ENCODE results near the gene VWA5A.
A peak's percentile ranks its signal among the peaks of the same experiment; 100 is the strongest.

The VWA5A gene

DNA sequence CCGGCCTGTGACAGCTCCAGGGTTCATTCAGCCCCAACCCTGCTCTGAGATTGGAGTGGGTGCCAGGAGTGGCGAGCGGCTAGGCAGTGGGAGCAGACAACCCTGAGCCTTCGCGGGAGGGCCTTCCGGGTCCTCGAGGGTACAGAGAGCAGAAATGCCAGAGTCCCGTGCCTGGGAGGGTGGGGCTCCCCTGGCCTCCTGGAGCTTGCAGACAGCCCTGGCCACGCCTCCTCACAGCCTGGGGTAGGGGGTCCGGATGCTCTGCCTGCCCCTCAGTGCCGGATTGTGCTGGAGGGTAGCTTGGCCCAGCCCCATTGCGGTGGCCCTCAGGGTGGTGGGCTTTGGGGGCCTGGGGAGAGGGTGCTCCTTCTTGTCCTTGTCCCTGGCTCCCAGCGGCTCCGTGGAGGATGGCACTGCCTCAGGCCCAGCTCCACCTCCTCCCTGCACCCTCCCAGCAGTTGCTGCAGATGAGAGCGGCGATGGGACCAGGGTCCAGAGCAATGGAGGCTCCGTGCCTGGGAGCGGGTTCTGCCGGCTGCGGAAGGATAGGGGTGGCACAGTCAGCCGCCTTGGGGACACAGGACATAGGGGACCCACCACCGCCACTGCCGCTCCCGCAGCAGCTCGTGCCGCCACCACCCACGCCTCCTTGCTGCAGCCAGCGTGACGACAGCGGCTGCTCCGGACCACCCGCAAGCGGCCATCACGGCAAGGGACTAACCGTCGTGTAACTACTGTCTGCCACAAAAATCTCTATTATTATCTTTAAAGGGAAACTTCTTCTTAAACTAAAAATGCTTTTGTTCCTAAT lies 39.2 kb upstream of the VWA5A start:
- Histone ChIP-seq H3K36me3 (replicated peaks; ENCODE audit: low read depth, low read length) (no peaks in the 10 kb centered on the region), H3K27ac (ENCODE audit: low read length) (no peak overlapping the region), H3K4me3 (ENCODE audit: low read length) (peak overlapping the region; percentile 36; the same call in 1 of the 2 replicates), H4K20me1 (ENCODE audit: insufficient read depth, low read length) (no peaks in the 10 kb centered on the region), H3K4me1 (ENCODE audit: low read length) (peaks cover 9% of the 10 kb centered on the region), H3K27me3 (ENCODE audit: low read depth, low read length) (no peaks in the 10 kb centered on the region), H2AFZ (ENCODE audit: low read depth, low read length) (no peak overlapping the region), H3K79me2 (ENCODE audit: low read length) (no peaks in the 10 kb centered on the region), H3K9me3 (ENCODE audit: insufficient read depth, low read length) (no peaks in the 10 kb centered on the region), H3K4me2 (ENCODE audit: low read length) (peak overlapping the region; percentile 27), H3K9ac (ENCODE audit: low read length) (no peak overlapping the region)
- TF ChIP-seq, protein P1, sequence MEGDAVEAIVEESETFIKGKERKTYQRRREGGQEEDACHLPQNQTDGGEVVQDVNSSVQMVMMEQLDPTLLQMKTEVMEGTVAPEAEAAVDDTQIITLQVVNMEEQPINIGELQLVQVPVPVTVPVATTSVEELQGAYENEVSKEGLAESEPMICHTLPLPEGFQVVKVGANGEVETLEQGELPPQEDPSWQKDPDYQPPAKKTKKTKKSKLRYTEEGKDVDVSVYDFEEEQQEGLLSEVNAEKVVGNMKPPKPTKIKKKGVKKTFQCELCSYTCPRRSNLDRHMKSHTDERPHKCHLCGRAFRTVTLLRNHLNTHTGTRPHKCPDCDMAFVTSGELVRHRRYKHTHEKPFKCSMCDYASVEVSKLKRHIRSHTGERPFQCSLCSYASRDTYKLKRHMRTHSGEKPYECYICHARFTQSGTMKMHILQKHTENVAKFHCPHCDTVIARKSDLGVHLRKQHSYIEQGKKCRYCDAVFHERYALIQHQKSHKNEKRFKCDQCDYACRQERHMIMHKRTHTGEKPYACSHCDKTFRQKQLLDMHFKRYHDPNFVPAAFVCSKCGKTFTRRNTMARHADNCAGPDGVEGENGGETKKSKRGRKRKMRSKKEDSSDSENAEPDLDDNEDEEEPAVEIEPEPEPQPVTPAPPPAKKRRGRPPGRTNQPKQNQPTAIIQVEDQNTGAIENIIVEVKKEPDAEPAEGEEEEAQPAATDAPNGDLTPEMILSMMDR (IDR thresholded peaks at IDR 0.05; ENCODE audit: low read depth, low read length): no peak
- TF ChIP-seq EZH2phosphoT487 (IDR thresholded peaks at IDR 0.05; ENCODE audit: low read depth): no peak

DNA sequence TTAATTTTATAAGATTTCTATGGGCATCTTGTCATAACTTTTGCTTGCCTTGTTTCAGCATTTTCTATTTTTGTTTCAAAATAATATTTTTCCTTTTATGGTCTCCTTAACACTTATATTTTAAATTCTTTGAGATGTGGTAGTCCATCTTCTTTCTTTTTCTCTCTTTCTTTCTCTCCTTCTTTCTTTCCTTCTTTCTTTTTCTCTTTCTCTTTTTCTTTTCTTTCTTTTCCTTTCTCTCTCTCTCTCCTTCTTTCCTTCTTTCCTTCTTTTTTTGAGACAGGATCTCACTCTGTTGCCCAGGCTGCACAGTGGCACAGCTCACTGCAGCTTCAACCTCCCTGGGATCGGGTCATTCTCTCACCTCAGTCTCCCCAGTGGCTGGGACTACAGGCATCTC lies 38.0 kb upstream of the VWA5A start:
- Histone ChIP-seq H3K9me3 (ENCODE audit: insufficient read depth, low read length) (no peaks in the 10 kb centered on the region), H3K4me1 (ENCODE audit: low read length) (no peaks in the 10 kb centered on the region), H3K79me2 (ENCODE audit: low read length) (no peaks in the 10 kb centered on the region), H3K9ac (ENCODE audit: low read length) (no peak overlapping the region), H3K36me3 (replicated peaks; ENCODE audit: low read depth, low read length) (no peaks in the 10 kb centered on the region), H3K4me3 (ENCODE audit: low read length) (no peak overlapping the region), H4K20me1 (ENCODE audit: insufficient read depth, low read length) (no peaks in the 10 kb centered on the region), H3K4me2 (ENCODE audit: low read length) (no peak overlapping the region), H3K27ac (ENCODE audit: low read length) (no peak overlapping the region), H3K27me3 (ENCODE audit: low read depth, low read length) (peaks cover 4% of the 10 kb centered on the region; the same call in 1 of the 2 replicates), H2AFZ (ENCODE audit: low read depth, low read length) (no peak overlapping the region)
- TF ChIP-seq, protein P1 (IDR thresholded peaks at IDR 0.05; ENCODE audit: low read depth, low read length): no peak
- no peak for TF ChIP-seq EZH2phosphoT487 (IDR thresholded peaks at IDR 0.05; ENCODE audit: low read depth)

DNA sequence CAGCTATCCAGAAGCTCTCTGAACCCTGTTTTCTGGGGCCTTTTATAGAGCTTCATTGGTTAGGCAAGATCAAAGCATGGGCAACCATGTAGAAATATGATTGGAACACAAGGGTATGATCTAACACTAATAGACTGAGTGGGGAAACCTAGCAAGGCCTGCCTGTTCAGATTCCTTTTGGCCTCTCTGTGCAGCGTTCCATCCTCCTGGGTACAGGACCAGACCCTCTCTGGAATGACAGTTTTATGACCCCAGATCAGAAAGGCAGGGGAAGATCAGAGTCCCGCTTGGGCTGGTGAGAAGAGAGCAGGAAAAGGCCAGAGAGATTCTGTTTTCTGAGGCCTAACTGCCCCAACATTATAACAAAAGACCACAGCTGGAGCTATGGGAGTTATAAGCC lies 36.7 kb upstream of the VWA5A start:
- H3K27ac ChIP-seq (ENCODE audit: low read length): no peak overlapping the region
- no peaks in the 10 kb centered on the region for H3K36me3 ChIP-seq (replicated peaks; ENCODE audit: low read depth, low read length)
- no peak overlapping the region for H3K4me3 ChIP-seq (ENCODE audit: low read length)
- TF ChIP-seq, protein P1 (IDR thresholded peaks at IDR 0.05; ENCODE audit: low read depth, low read length): no peak
- TF ChIP-seq EZH2phosphoT487 (IDR thresholded peaks at IDR 0.05; ENCODE audit: low read depth): no peak
- H3K4me1 ChIP-seq (ENCODE audit: low read length): no peaks in the 10 kb centered on the region
- H3K79me2 ChIP-seq (ENCODE audit: low read length): no peaks in the 10 kb centered on the region
- no peaks in the 10 kb centered on the region for H4K20me1 ChIP-seq (ENCODE audit: insufficient read depth, low read length)
- H3K4me2 ChIP-seq (ENCODE audit: low read length): no peak overlapping the region
- no peak overlapping the region for H2AFZ ChIP-seq (ENCODE audit: low read depth, low read length)
- peaks cover 12% of the 10 kb centered on the region; the same call in 1 of the 2 replicates for H3K27me3 ChIP-seq (ENCODE audit: low read depth, low read length)
- H3K9me3 ChIP-seq (ENCODE audit: insufficient read depth, low read length): no peaks in the 10 kb centered on the region
- H3K9ac ChIP-seq (ENCODE audit: low read length): no peak overlapping the region

DNA sequence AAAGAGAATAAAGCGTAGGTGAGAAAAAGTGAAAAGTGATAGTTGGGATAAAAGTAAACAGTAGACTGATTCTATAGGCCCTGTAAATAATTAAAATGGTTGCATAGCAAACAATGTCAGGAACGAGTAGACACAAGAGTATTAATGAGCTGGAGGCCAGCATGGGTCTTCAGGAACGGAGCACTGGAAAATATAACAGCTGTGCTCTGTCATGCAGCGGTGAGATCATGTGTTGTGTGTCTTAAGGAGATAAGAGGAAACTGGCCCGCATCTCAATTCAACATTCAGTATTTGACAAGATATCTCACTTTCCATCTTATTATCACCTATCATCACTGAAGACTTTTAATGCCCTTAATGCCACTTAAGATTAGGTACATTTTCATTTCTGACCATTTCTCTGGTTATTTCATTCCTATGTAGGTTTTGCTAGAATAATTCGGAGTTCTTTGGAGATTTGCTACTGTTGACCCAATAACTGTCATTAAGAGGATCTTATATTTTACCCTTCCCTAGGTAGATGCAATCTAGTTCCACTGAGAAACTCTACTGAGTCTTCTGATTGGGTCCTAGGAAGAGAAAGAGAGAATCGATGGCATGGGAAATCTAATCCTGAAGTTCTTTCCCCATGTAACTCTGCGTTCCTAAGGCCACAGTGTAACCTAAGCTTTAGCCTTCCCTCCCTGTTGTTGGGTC lies 35.5 kb upstream of the VWA5A start:
- H3K9ac ChIP-seq (ENCODE audit: low read length): no peak overlapping the region
- H3K9me3 ChIP-seq (ENCODE audit: insufficient read depth, low read length): no peaks in the 10 kb centered on the region
- no peak overlapping the region for H3K4me2 ChIP-seq (ENCODE audit: low read length)
- no peak overlapping the region for H3K4me3 ChIP-seq (ENCODE audit: low read length)
- H2AFZ ChIP-seq (ENCODE audit: low read depth, low read length): no peak overlapping the region
- no peak overlapping the region for H3K27ac ChIP-seq (ENCODE audit: low read length)
- H3K4me1 ChIP-seq (ENCODE audit: low read length): no peaks in the 10 kb centered on the region
- peaks cover 18% of the 10 kb centered on the region; the same call in 1 of the 2 replicates for H3K27me3 ChIP-seq (ENCODE audit: low read depth, low read length)
- no peaks in the 10 kb centered on the region for H4K20me1 ChIP-seq (ENCODE audit: insufficient read depth, low read length)
- no peaks in the 10 kb centered on the region for H3K79me2 ChIP-seq (ENCODE audit: low read length)
- H3K36me3 ChIP-seq (replicated peaks; ENCODE audit: low read depth, low read length): no peaks in the 10 kb centered on the region
- TF ChIP-seq, protein P1 (IDR thresholded peaks at IDR 0.05; ENCODE audit: low read depth, low read length): no peak
- TF ChIP-seq EZH2phosphoT487 (IDR thresholded peaks at IDR 0.05; ENCODE audit: low read depth): no peak

Measured in OCI-LY3 (cell line).